ENCODE measurements around the gene SYPL2.

GRCh38 chr1:109479901-109480300, 13.6 kb downstream of the SYPL2 start:
- TF ChIP-seq CTCF (IDR thresholded peaks at IDR 0.05) (no peak), REST (IDR thresholded peaks at IDR 0.05) (no peak), MAX (IDR thresholded peaks at IDR 0.05) (no peak), RFX5 (IDR thresholded peaks at IDR 0.05) (no peak), CBX8 (IDR thresholded peaks at IDR 0.05) (no peak), GATA3 (IDR thresholded peaks at IDR 0.05; ENCODE audit: borderline replicate concordance) (no peak), NFE2L2 (conservative IDR thresholded peaks at IDR 0.05; ENCODE audit: low read length) (no peak), POLR2A (IDR thresholded peaks at IDR 0.05; ENCODE audit: low read length) (no peak), KDM1A (IDR thresholded peaks at IDR 0.05; ENCODE audit: low read depth) (no peak), RAD21 (conservative IDR thresholded peaks at IDR 0.05 in 1 of 2, IDR thresholded peaks at IDR 0.05 in 1 of 2) (no peak), HOXB5 (CRISPR knock-in tag; IDR thresholded peaks at IDR 0.05) (no peak), USF2 (IDR thresholded peaks at IDR 0.05) (no peak), HMGXB4 (CRISPR knock-in tag; IDR thresholded peaks at IDR 0.05; ENCODE audit: borderline replicate concordance) (no peak), EP300 (IDR thresholded peaks at IDR 0.05) (no peak)
